Measurements from ENCODE around the gene CDH23. TPM values are rescaled to one million over a fixed set of nuclear protein-coding genes. Genes with fewer than 3 reads are reported as not detected.

CDH23 gene
- total and polyA plus RNA-seq, 8 donors: 1.8 to 22.8 (median 3.0) TPM

DNA sequence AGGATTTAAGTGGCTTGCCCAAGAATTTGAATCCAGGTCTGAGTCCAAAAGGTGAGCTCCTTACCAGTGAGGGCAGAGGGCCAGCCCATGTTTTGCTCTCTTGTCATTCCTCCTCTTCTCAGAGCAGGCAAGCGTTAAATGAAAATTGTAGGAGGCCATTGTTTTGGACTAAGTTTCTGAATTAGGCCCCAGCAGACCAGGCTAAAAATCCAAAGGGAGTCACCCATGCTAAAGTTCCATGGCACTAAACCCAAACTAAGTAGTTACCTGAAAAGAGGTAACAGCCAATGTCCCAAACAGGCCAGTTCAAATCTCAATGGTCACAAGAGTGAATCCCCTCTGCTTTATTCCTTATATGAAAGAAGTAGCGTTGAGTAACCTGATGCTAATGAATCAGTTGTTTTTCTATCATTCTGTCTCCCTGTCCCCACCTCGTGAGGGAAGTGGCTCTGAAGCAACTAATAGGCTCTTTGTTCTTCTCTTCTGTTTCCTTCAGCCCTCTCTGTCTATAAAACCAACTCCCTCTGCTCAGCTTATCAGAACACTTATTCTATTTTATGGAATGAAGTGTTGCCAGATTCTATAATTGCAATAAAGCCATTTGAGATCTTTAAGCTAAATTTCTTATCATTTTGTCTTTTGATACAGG lies 17.5 kb upstream of the CDH23 start:
- Histone ChIP-seq H3K27me3 (no peaks in the 10 kb centered on the region), H3K4me1 (peaks cover 4 to 28% of the 10 kb centered on the region in 2 donors), H3K4me3 (no peak overlapping the region), H3K36me3 (no peaks in the 10 kb centered on the region), H3K27ac (peak overlapping the region in 1 of 2 donors; percentile 78), H3K9me3 (no peaks in the 10 kb centered on the region)
- ATAC-seq: no peak
- intact Hi-C loops (cut with DNase I): no loop called here
- DNase-seq: no peak
- TF ChIP-seq, protein P1, sequence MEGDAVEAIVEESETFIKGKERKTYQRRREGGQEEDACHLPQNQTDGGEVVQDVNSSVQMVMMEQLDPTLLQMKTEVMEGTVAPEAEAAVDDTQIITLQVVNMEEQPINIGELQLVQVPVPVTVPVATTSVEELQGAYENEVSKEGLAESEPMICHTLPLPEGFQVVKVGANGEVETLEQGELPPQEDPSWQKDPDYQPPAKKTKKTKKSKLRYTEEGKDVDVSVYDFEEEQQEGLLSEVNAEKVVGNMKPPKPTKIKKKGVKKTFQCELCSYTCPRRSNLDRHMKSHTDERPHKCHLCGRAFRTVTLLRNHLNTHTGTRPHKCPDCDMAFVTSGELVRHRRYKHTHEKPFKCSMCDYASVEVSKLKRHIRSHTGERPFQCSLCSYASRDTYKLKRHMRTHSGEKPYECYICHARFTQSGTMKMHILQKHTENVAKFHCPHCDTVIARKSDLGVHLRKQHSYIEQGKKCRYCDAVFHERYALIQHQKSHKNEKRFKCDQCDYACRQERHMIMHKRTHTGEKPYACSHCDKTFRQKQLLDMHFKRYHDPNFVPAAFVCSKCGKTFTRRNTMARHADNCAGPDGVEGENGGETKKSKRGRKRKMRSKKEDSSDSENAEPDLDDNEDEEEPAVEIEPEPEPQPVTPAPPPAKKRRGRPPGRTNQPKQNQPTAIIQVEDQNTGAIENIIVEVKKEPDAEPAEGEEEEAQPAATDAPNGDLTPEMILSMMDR (IDR thresholded peaks at IDR 0.05): no peak

DNA sequence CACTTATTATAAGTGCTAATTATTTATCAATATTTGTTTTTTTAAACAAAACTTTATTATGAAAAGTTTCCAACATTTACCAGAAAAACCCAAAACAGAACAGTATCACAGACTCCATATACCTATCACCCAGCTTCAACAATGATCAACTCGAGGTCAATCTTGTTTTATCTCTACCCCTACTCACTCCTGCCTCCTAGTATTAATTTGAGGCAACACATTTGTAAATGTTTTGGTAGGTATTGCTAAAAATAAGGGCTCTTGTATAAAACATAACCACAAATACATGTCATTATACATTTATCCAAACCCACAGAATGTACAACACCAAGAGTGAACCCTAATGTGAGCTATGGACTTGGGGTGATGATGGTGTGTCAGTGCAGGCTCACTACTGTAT lies 15.9 kb upstream of the CDH23 start:
- Histone ChIP-seq H3K36me3 (no peaks in the 10 kb centered on the region), H3K4me1 (peaks cover 4 to 28% of the 10 kb centered on the region in 2 donors), H3K9me3 (no peaks in the 10 kb centered on the region), H3K4me3 (no peak overlapping the region), H3K27me3 (no peaks in the 10 kb centered on the region), H3K27ac (no peak overlapping the region)
- TF ChIP-seq, protein P1 (IDR thresholded peaks at IDR 0.05): no peak
- no peak for DNase-seq
- intact Hi-C loops (cut with DNase I): loop anchor here in 1 of 2 donors (10.0 kb wide), 1 partner anchor 434 kb away; no protein-coding TSS in a partner anchor
- no peak for ATAC-seq

DNA sequence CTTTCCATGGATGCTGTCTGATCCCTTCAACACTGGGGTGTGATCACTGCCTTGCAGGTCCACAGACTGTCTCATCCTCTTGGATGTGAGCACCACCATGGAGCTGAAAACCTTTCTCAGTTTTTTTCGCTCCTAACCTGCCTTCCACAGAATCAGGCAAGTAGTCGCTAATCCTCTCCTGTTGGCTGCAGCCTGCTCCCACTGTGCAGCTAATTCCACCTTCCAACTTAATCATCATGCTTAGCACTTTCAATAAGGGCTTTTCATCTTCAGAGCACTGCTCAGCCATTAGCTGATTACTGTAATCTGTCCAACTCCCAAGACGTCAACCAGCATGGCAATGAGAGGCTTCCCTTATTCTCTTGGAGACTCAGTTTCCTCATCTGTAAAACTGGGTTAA lies 15.1 kb upstream of the CDH23 start:
- no peak overlapping the region for H3K27ac ChIP-seq
- intact Hi-C loops (cut with DNase I): loop anchor here in 1 of 2 donors (10.0 kb wide), 1 partner anchor 433 kb away; no protein-coding TSS in a partner anchor
- H3K4me1 ChIP-seq: peaks cover 4 to 27% of the 10 kb centered on the region in 2 donors
- no peaks in the 10 kb centered on the region for H3K9me3 ChIP-seq
- no peak overlapping the region for H3K4me3 ChIP-seq
- no peaks in the 10 kb centered on the region for H3K27me3 ChIP-seq
- DNase-seq (no peak), ATAC-seq (no peak)
- no peaks in the 10 kb centered on the region for H3K36me3 ChIP-seq
- TF ChIP-seq, protein P1 (IDR thresholded peaks at IDR 0.05): no peak

DNA sequence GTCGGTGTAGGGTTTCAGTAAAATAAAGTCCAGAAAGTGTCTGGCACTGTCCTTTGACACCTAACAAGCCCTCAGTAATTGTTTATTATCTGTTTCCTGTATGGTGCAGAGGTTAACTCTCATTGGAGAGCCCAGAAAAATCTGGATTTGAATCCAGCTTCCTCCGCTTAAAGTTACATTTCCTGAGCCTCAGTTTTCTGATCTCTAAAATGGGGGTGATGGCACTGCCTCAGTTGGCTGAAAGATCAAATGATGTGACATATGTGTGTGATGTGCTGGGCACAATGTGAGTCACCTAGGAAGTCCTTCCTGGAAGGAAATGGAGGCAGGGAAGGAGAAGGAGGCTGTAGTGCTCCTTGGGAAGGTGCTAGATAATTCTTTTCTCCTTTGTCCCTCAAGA lies 14.7 kb upstream of the CDH23 start:
- intact Hi-C loops (cut with DNase I): loop anchor here in 1 of 2 donors (10.0 kb wide), 1 partner anchor 433 kb away; no protein-coding TSS in a partner anchor
- Histone ChIP-seq H3K4me3 (no peak overlapping the region), H3K27me3 (no peaks in the 10 kb centered on the region), H3K36me3 (no peaks in the 10 kb centered on the region), H3K27ac (no peak overlapping the region), H3K4me1 (peaks cover 4 to 23% of the 10 kb centered on the region in 2 donors), H3K9me3 (no peaks in the 10 kb centered on the region)
- DNase-seq (no peak), ATAC-seq (no peak)
- TF ChIP-seq, protein P1 (IDR thresholded peaks at IDR 0.05): no peak

DNA sequence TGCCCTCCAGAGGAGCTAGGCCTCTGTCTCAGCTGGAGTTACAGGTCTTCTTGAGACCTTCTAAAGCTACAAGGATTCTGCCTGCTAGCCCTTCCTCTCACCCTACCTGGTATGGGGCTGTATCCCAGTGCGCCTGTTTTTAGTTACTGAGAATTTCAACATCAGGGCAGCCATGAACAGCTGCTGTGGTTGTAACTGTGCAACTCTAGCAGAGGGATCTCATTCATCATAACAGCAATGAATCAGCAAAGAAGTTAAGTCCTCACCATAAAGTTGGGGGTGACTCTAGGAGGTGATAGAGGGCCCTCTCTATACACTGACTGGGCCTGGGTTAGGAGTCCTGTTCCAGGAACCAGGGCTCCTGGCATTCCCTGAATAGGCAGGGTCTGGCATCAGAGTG lies 14.0 kb upstream of the CDH23 start:
- TF ChIP-seq, protein P1 (IDR thresholded peaks at IDR 0.05): no peak
- Histone ChIP-seq H3K4me3 (no peak overlapping the region), H3K27me3 (no peaks in the 10 kb centered on the region), H3K36me3 (no peaks in the 10 kb centered on the region), H3K4me1 (peaks cover 4 to 15% of the 10 kb centered on the region in 2 donors), H3K27ac (no peak overlapping the region), H3K9me3 (no peaks in the 10 kb centered on the region)
- intact Hi-C loops (cut with DNase I): loop anchor here in 1 of 2 donors (10.0 kb wide), 1 partner anchor 432 kb away; no protein-coding TSS in a partner anchor
- DNase-seq: no peak
- no peak for ATAC-seq
